T-helper 9 cell (primary cell): ENCODE results near the gene CLIC2.
"Not testable (repeated sequence)": the region's sequence is repeated elsewhere in the genome, so short reads cannot be mapped to it uniquely, and the experiment has no call there.

Experiments used
- DNase-seq: peaks from one replicate; pipeline ENCODE4 v3.0.0-alpha.2; 2020
- total RNA-seq, 2 donors: gene quantifications; one replicate each; lab custom pipeline; 2026; lab: John Stamatoyannopoulos, UW

Gene CLIC2
- 0.24 to 0.28 reads per million in 2 donors for total RNA-seq

GRCh38 chrX:155334486-155335336 is at the start of gene CLIC2:
Gene CLIC2 (minus strand): TSS chrX:155334614. CDS start chrX:155334427, 187 bp downstream.
- no peak for DNase-seq

- not testable (repeated sequence) for DNase-seq
Measured at GRCh38 chrX:155382529-155382967, 48.1 kb upstream of the CLIC2 start.

- DNase-seq = not testable (repeated sequence)
Measured at GRCh38 chrX:155381843-155382528, 47.6 kb upstream of the CLIC2 start, which contains the start of gene F8A2. Gene F8A2 (plus strand): TSS chrX:155382095. CDS start chrX:155382115, 20 bp downstream.

- DNase-seq = not testable (repeated sequence)
Measured at GRCh38 chrX:155379802-155380201, 45.4 kb upstream of the CLIC2 start.

- DNase-seq = not testable (repeated sequence)
Measured at GRCh38 chrX:155373777-155374458, 39.5 kb upstream of the CLIC2 start.

- not testable (repeated sequence) for DNase-seq
Measured at GRCh38 chrX:155363712-155364111, 29.3 kb upstream of the CLIC2 start.

GRCh38 chrX:155349448-155349847 is 15.0 kb upstream of the CLIC2 start:
- DNase-seq = not testable (repeated sequence)

GRCh38 chrX:155345689-155346088 is 11.3 kb upstream of the CLIC2 start:
- DNase-seq = not testable (repeated sequence)

GRCh38 chrX:155335337-155335712 is 911 bp upstream of the CLIC2 start:
- not testable (repeated sequence) for DNase-seq

GRCh38 chrX:155333544-155334100 is 792 bp downstream of the CLIC2 start:
- DNase-seq = no peak

GRCh38 chrX:155330992-155331391 is 3.4 kb downstream of the CLIC2 start:
- no peak for DNase-seq

GRCh38 chrX:155329293-155329692 is 5.1 kb downstream of the CLIC2 start:
- DNase-seq = no peak

- DNase-seq = no peak
Measured at GRCh38 chrX:155326610-155327009, 7.8 kb downstream of the CLIC2 start.

GRCh38 chrX:155314260-155314659 is 20.2 kb downstream of the CLIC2 start:
- DNase-seq = no peak

GRCh38 chrX:155313766-155314165 is 20.6 kb downstream of the CLIC2 start:
- DNase-seq = no peak

- DNase-seq = no peak
Measured at GRCh38 chrX:155293771-155294170, 40.6 kb downstream of the CLIC2 start.

GRCh38 chrX:155279873-155280272 is 54.5 kb downstream of the CLIC2 start:
- DNase-seq = no peak

GRCh38 chrX:155270969-155271368 is 63.4 kb downstream of the CLIC2 start:
- no peak for DNase-seq

- DNase-seq = not testable (repeated sequence)
Measured at GRCh38 chrX:155267995-155268394, 66.4 kb downstream of the CLIC2 start.

GRCh38 chrX:155266439-155266838 is 68.0 kb downstream of the CLIC2 start:
- no peak for DNase-seq

GRCh38 chrX:155263854-155264628 is 70.4 kb downstream of the CLIC2 start, which contains the start of gene RAB39B:
Gene RAB39B (minus strand): TSS chrX:155264491. CDS start chrX:155264288, 203 bp downstream.
- peak; percentile 51 for DNase-seq
